Osteoblast (primary cell): Measurements from ENCODE around the gene SPIB. TPM values are rescaled to one million over a fixed set of nuclear protein-coding genes. Genes with fewer than 3 reads are reported as not detected.

Source experiments
- DNase-seq: peaks from one replicate; pipeline ENCODE4 v3.0.0; 2011; ENCODE audit warnings: low spot score, mixed read lengths; ENCODE audit not compliant: insufficient read length; ENCODE audit errors: missing footprints
- H2AFZ ChIP-seq: 2 replicates; pipeline ENCODE4 v1.6.0; 2011; ENCODE audit warnings: mild to moderate bottlenecking, low read length
- H3K27ac ChIP-seq: 2 replicates; pipeline ENCODE4 v1.5.1; 2011; ENCODE audit warnings: mild to moderate bottlenecking, low read depth, low read length, moderate library complexity
- H3K27me3 ChIP-seq: 2 replicates; pipeline ENCODE4 v1.6.0; 2012; ENCODE audit warnings: mild to moderate bottlenecking, control low read depth, inconsistent platforms, low read length, moderate library complexity; ENCODE audit not compliant: insufficient read depth
- H3K36me3 ChIP-seq: 2 replicates; pipeline ENCODE4 v1.5.1; 2011; ENCODE audit warnings: mild to moderate bottlenecking, low read length, control low read depth, moderate library complexity; ENCODE audit not compliant: insufficient read depth
- H3K4me1 ChIP-seq: 2 replicates; pipeline ENCODE4 v1.5.1; 2011; ENCODE audit warnings: mild to moderate bottlenecking, low read length, control low read depth, moderate library complexity; ENCODE audit not compliant: insufficient read depth
- H3K4me2 ChIP-seq: 2 replicates; pipeline ENCODE4 v1.6.0; 2011; ENCODE audit warnings: mild to moderate bottlenecking, low read length; ENCODE audit not compliant: insufficient read depth
- H3K4me3 ChIP-seq: fragments of 200-600 bp; sonication (generic); 3 replicates; pipeline ENCODE4 v1.5.1; 2012; ENCODE audit warnings: mild to moderate bottlenecking, low read length, inconsistent platforms; ENCODE audit not compliant: insufficient read depth
- H3K79me2 ChIP-seq: 2 replicates; pipeline ENCODE4 v1.6.0; 2012; ENCODE audit warnings: mild to moderate bottlenecking, low read length, control low read depth, inconsistent platforms; ENCODE audit not compliant: insufficient read depth
- H3K9me3 ChIP-seq: 2 replicates; pipeline ENCODE4 v1.5.1; 2011; ENCODE audit warnings: low read depth, low read length, control low read depth
- H4K20me1 ChIP-seq: 2 replicates; pipeline ENCODE4 v1.6.0; 2012; ENCODE audit warnings: mild to moderate bottlenecking, low read length, control low read depth; ENCODE audit not compliant: insufficient read depth
- CTCF ChIP-seq: IDR thresholded peaks from 2 replicates; pipeline ENCODE4 v1.5.1; 2011; ENCODE audit warnings: mild to moderate bottlenecking, low read depth, low read length, moderate library complexity; ENCODE audit errors: extremely low read depth
- total RNA-seq: library from RNA; depleted of rRNA; stranded (reverse); fragments of >200 nt; gene quantifications from 2 replicates; pipeline ENCODE4 v1.2.3, GENCODE V29; 2012

SPIB gene
- total RNA-seq, 1 donor: 0.36 TPM

GRCh38 chr19:50406829-50407228 lies 11.9 kb upstream of the SPIB start:
- TF ChIP-seq CTCF: no peak
- H3K9me3 ChIP-seq: no peaks in the 10 kb centered on the region
- H3K27ac ChIP-seq: no peak overlapping the region
- H3K79me2 ChIP-seq: no peaks in the 10 kb centered on the region
- H2AFZ ChIP-seq: no peak overlapping the region
- no peaks in the 10 kb centered on the region for H3K4me1 ChIP-seq
- no peak overlapping the region for H3K4me2 ChIP-seq
- peaks cover 3% of the 10 kb centered on the region for H3K36me3 ChIP-seq
- no peaks in the 10 kb centered on the region for H3K27me3 ChIP-seq
- no peaks in the 10 kb centered on the region for H4K20me1 ChIP-seq
- no peak for DNase-seq
- no peak overlapping the region for H3K4me3 ChIP-seq

DNA sequence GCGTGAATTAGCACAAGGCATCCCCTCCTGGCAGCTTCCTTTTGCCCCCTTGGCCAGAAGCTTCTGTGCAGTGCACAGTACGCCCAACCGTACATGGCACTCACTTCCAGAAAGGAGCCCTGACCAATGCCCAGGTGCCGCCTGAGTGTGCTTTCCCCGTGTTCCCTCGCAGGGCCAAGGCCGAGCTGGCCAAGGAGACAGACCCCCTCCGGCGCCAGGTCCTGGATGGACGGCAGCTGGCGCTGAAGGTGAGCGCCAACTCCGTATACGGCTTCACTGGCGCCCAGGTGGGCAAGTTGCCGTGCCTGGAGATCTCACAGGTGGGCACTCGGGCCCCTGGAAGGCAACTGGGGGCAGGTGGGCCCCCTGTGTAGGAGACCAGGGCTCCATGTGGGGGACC lies 9.4 kb upstream of the SPIB start:
- no peak overlapping the region for H2AFZ ChIP-seq
- no peaks in the 10 kb centered on the region for H3K79me2 ChIP-seq
- DNase-seq: no peak
- H3K36me3 ChIP-seq: peaks cover 3% of the 10 kb centered on the region
- no peaks in the 10 kb centered on the region for H3K27me3 ChIP-seq
- H3K27ac ChIP-seq: no peak overlapping the region
- no peaks in the 10 kb centered on the region for H3K9me3 ChIP-seq
- no peaks in the 10 kb centered on the region for H4K20me1 ChIP-seq
- no peak for TF ChIP-seq CTCF
- H3K4me2 ChIP-seq: no peak overlapping the region
- H3K4me3 ChIP-seq: no peak overlapping the region
- no peaks in the 10 kb centered on the region for H3K4me1 ChIP-seq

DNA sequence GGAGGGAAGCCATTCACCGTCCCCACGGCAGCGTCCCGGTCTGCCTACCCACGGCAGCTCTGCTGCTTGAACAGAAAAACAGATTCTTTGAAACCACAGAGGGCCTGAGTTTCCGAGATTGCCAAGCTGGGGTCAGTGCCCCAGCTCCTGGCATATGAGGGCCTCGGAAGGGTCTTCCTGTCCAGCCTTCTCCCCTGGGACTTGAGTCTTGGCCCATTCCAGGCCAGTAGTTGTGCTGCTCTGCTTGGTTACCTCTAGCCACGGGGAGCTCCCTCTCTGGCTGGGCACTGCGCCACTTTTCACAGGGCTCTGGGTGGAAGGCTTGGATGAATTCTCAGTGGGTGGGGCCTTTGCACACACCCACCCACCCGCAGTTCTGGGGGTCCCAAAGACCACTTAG lies 8.6 kb upstream of the SPIB start:
- Histone ChIP-seq H3K4me1 (no peaks in the 10 kb centered on the region), H4K20me1 (no peaks in the 10 kb centered on the region), H3K4me2 (no peak overlapping the region), H3K79me2 (no peaks in the 10 kb centered on the region), H3K36me3 (peaks cover 3% of the 10 kb centered on the region), H3K4me3 (no peak overlapping the region), H3K27me3 (no peaks in the 10 kb centered on the region), H3K9me3 (no peaks in the 10 kb centered on the region), H3K27ac (no peak overlapping the region), H2AFZ (no peak overlapping the region)
- DNase-seq: no peak
- TF ChIP-seq CTCF: no peak

GRCh38 chr19:50412419-50412818 lies 6.3 kb upstream of the SPIB start:
- Histone ChIP-seq H3K36me3 (peaks cover 3% of the 10 kb centered on the region), H4K20me1 (no peaks in the 10 kb centered on the region), H3K27ac (no peak overlapping the region), H3K4me2 (no peak overlapping the region), H3K4me3 (no peak overlapping the region), H3K9me3 (no peaks in the 10 kb centered on the region), H3K27me3 (no peaks in the 10 kb centered on the region), H3K79me2 (no peaks in the 10 kb centered on the region), H2AFZ (no peak overlapping the region), H3K4me1 (no peaks in the 10 kb centered on the region)
- no peak for TF ChIP-seq CTCF
- no peak for DNase-seq
